Coronary artery (tissue), 2 donors: ENCODE data around the gene CITED2.

Experiments used
- DNase-seq: peaks from one replicate; pipeline ENCODE4 v3.0.0-alpha.2; 2017; ENCODE audit warnings: low spot score
- H3K27ac ChIP-seq, 2 donors: fragments of 200-600 bp; sonication (generic); one replicate each; pipeline ENCODE4 v1.5.1; 2016 to 2019
- H3K4me3 ChIP-seq: fragments of 200-600 bp; sonication (generic); 2 replicates; pipeline ENCODE4 v1.5.1; 2016; ENCODE audit warnings: mild to moderate bottlenecking, moderate library complexity
- TF ChIP-seq, protein P1 (sequence below): fragments of 200-600 bp; sonication (generic); IDR thresholded peaks from one replicate; pipeline ENCODE4 v1.5.1; 2019; ENCODE audit warnings: antibody characterized with exemption

CITED2 gene

DNA sequence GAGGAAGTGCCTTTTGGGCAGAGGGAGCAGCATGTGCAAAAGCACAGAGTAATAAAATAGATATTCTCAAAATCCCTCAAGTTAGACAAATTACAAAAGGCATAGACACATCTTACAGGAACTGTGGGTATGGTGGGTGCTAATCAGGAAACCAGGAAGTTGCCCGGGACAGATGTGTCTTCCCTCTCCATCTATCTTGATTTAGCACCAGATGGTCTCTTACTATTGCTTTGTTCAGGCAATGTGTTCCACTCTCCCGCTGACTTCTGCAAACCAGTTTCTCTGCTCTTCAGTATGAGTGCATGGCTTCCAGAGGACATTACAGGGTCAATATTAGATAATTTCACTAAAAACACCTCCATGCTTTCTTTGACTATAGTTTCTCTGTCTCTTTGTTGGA, 13.2 kb downstream of the CITED2 start:
- Histone ChIP-seq H3K4me3 (no peak overlapping the region), H3K27ac (no peak overlapping the region)
- TF ChIP-seq, protein P1, sequence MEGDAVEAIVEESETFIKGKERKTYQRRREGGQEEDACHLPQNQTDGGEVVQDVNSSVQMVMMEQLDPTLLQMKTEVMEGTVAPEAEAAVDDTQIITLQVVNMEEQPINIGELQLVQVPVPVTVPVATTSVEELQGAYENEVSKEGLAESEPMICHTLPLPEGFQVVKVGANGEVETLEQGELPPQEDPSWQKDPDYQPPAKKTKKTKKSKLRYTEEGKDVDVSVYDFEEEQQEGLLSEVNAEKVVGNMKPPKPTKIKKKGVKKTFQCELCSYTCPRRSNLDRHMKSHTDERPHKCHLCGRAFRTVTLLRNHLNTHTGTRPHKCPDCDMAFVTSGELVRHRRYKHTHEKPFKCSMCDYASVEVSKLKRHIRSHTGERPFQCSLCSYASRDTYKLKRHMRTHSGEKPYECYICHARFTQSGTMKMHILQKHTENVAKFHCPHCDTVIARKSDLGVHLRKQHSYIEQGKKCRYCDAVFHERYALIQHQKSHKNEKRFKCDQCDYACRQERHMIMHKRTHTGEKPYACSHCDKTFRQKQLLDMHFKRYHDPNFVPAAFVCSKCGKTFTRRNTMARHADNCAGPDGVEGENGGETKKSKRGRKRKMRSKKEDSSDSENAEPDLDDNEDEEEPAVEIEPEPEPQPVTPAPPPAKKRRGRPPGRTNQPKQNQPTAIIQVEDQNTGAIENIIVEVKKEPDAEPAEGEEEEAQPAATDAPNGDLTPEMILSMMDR: no peak
- no peak for DNase-seq

DNA sequence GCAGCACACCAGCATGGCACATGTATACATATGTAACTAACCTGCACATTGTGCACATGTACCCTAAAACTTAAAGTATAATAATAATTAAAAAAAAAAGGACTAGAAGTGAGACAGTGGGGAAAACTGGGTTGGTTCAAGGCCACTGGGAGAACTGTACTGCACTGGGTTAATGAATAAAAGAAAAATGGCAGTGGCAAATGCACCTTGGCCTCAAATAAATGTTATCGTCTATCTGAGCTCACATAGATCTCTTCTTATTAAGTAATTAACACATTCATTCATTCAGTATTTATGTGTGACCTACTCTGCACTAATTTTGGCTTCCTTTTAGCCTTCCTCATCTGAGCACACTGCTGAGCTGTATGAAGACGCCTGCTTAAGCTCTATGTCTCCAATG, 17.5 kb downstream of the CITED2 start:
- no peak overlapping the region for H3K27ac ChIP-seq
- H3K4me3 ChIP-seq: no peak overlapping the region
- DNase-seq: no peak
- TF ChIP-seq, protein P1: no peak

GRCh38 chr6:139355777-139356445, 18.5 kb downstream of the CITED2 start:
- no peak overlapping the region for H3K27ac ChIP-seq
- no peak for DNase-seq
- TF ChIP-seq, protein P1: no peak
- H3K4me3 ChIP-seq: no peak overlapping the region

DNA sequence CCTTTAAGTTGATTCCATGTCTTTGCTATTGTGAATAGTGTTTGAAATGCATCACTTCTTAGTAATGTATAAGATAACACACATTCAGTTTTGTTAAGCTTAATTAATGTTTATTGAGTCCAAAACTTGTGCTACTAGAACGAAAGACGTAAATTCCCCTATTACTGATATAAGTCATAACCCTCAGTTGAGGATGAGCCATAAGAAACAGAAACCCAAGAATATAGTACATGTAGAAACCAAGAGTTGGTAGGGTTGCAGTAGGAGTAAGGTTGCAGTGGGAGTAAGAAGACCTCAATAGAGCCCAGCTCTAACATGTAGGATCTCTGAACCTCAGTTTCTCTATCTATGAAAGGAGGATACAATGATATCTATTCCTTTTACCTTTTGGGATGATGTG, 19.3 kb downstream of the CITED2 start:
- TF ChIP-seq, protein P1: no peak
- no peak for DNase-seq
- no peak overlapping the region for H3K27ac ChIP-seq

DNA sequence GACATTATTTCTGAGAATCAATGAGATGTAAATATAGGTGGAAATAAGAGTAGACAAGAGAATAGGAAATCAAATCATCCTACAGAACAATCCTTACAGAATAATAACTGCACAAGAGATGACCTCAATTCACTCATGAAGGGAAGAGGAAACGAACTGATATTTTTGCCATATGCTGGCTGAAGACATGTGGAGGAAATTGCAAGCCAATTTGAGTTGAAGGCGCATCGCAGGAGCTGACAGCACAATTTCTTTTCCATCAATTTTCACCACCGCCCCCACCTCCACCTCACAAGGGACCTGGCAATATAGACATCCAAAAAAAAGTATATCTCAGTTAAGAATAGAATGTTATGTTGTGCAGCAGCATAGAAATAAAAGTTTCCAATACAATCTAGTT, 20.3 kb downstream of the CITED2 start:
- TF ChIP-seq, protein P1: no peak
- Histone ChIP-seq H3K4me3 (no peak overlapping the region), H3K27ac (no peak overlapping the region)
- DNase-seq: no peak

More for the DNA sequence above, 19.3 kb downstream of the CITED2 start:
- H3K4me3 ChIP-seq: no peak overlapping the region

GRCh38 chr6:139349464-139350020, 24.9 kb downstream of the CITED2 start:
- no peak overlapping the region for H3K27ac ChIP-seq

More at GRCh38 chr6:139349464-139350020, 24.9 kb downstream of the CITED2 start:
- TF ChIP-seq, protein P1: no peak
- DNase-seq: no peak
- no peak overlapping the region for H3K4me3 ChIP-seq
